ENCODE results near the gene RNF207.
A peak's percentile ranks its signal among the peaks of the same experiment; 100 is the strongest.

RNF207 gene

GRCh38 chr1:6175411-6175828, 30.5 kb upstream of the RNF207 start:
- H3K27me3 ChIP-seq (ENCODE audit: control insufficient read depth in 1 of 2, insufficient read depth in 2 of 2, low read length in 2 of 2), result peaks cover 28 to 41% of the 10 kb centered on the region in 2 donors
- H3K4me3 ChIP-seq (ENCODE audit: low read length in 2 of 2), result no peak overlapping the region
- no peaks in the 10 kb centered on the region for H3K36me3 ChIP-seq (ENCODE audit: control insufficient read depth in 2 of 2, insufficient read depth in 2 of 2, low read length in 2 of 2)
- H3K4me1 ChIP-seq (ENCODE audit: control insufficient read depth, insufficient read depth, low read length), result peaks cover 15% of the 10 kb centered on the region
- H3K27ac ChIP-seq (ENCODE audit: low read length), result no peak overlapping the region
- no peaks in the 10 kb centered on the region for H3K9me3 ChIP-seq (ENCODE audit: control insufficient read depth in 2 of 2, low read length in 2 of 2)
- no peak overlapping the region for H3K9ac ChIP-seq (ENCODE audit: low read length in 2 of 2)

- peaks cover 16% of the 10 kb centered on the region for H3K4me1 ChIP-seq (ENCODE audit: control insufficient read depth, insufficient read depth, low read length)
- no peak overlapping the region for H3K27ac ChIP-seq (ENCODE audit: low read length)
- H3K9me3 ChIP-seq (ENCODE audit: control insufficient read depth in 2 of 2, low read length in 2 of 2), result no peaks in the 10 kb centered on the region
- H3K9ac ChIP-seq (ENCODE audit: low read length in 2 of 2), result no peak overlapping the region
- H3K27me3 ChIP-seq (ENCODE audit: control insufficient read depth in 1 of 2, insufficient read depth in 2 of 2, low read length in 2 of 2), result peaks cover 27 to 41% of the 10 kb centered on the region in 2 donors
- H3K36me3 ChIP-seq (ENCODE audit: control insufficient read depth in 2 of 2, insufficient read depth in 2 of 2, low read length in 2 of 2), result no peaks in the 10 kb centered on the region
- no peak overlapping the region for H3K4me3 ChIP-seq (ENCODE audit: low read length in 2 of 2)
Measured at GRCh38 chr1:6176779-6177178, 29.1 kb upstream of the RNF207 start.

- Histone ChIP-seq H3K4me1 (ENCODE audit: control insufficient read depth, insufficient read depth, low read length) (peaks cover 16% of the 10 kb centered on the region), H3K9me3 (ENCODE audit: control insufficient read depth in 2 of 2, low read length in 2 of 2) (no peaks in the 10 kb centered on the region), H3K36me3 (ENCODE audit: control insufficient read depth in 2 of 2, insufficient read depth in 2 of 2, low read length in 2 of 2) (no peaks in the 10 kb centered on the region), H3K9ac (ENCODE audit: low read length in 2 of 2) (no peak overlapping the region), H3K27ac (ENCODE audit: low read length) (no peak overlapping the region), H3K27me3 (ENCODE audit: control insufficient read depth in 1 of 2, insufficient read depth in 2 of 2, low read length in 2 of 2) (peaks cover 25 to 33% of the 10 kb centered on the region in 2 donors), H3K4me3 (ENCODE audit: low read length in 2 of 2) (no peak overlapping the region)
Measured at GRCh38 chr1:6177681-6178380, 28.1 kb upstream of the RNF207 start.

GRCh38 chr1:6178751-6179563, 27.0 kb upstream of the RNF207 start:
- H3K27me3 ChIP-seq (ENCODE audit: control insufficient read depth in 1 of 2, insufficient read depth in 2 of 2, low read length in 2 of 2), result peaks cover 25 to 33% of the 10 kb centered on the region in 2 donors
- no peaks in the 10 kb centered on the region for H3K36me3 ChIP-seq (ENCODE audit: control insufficient read depth in 2 of 2, insufficient read depth in 2 of 2, low read length in 2 of 2)
- H3K9ac ChIP-seq (ENCODE audit: low read length in 2 of 2), result no peak overlapping the region
- peaks cover 16% of the 10 kb centered on the region for H3K4me1 ChIP-seq (ENCODE audit: control insufficient read depth, insufficient read depth, low read length)
- H3K4me3 ChIP-seq (ENCODE audit: low read length in 2 of 2), result peak overlapping the region in 1 of 2 donors; percentile 69
- no peaks in the 10 kb centered on the region for H3K9me3 ChIP-seq (ENCODE audit: control insufficient read depth in 2 of 2, low read length in 2 of 2)
- H3K27ac ChIP-seq (ENCODE audit: low read length), result no peak overlapping the region

GRCh38 chr1:6179564-6180175, 26.2 kb upstream of the RNF207 start:
- H3K4me1 ChIP-seq (ENCODE audit: control insufficient read depth, insufficient read depth, low read length), result peaks cover 18% of the 10 kb centered on the region
- no peaks in the 10 kb centered on the region for H3K9me3 ChIP-seq (ENCODE audit: control insufficient read depth in 2 of 2, low read length in 2 of 2)
- H3K36me3 ChIP-seq (ENCODE audit: control insufficient read depth in 2 of 2, insufficient read depth in 2 of 2, low read length in 2 of 2), result peaks cover 0 to 2% of the 10 kb centered on the region in 2 donors
- H3K27me3 ChIP-seq (ENCODE audit: control insufficient read depth in 1 of 2, insufficient read depth in 2 of 2, low read length in 2 of 2), result peaks cover 25 to 33% of the 10 kb centered on the region in 2 donors
- H3K27ac ChIP-seq (ENCODE audit: low read length), result no peak overlapping the region
- peak overlapping the region in 1 of 2 donors; percentile 69 for H3K4me3 ChIP-seq (ENCODE audit: low read length in 2 of 2)
- H3K9ac ChIP-seq (ENCODE audit: low read length in 2 of 2), result no peak overlapping the region

- H3K27ac ChIP-seq (ENCODE audit: low read length), result peak within 1 kb of the TSS; percentile 24
- H3K9ac ChIP-seq (ENCODE audit: low read length in 2 of 2), result no peak within 1 kb of the TSS
Measured at GRCh38 chr1:6180268-6180706, 25.6 kb upstream of the RNF207 start, which contains the start of gene CHD5. TSS of gene CHD5 (minus strand) at chr1:6180321. CDS start at chr1:6180023, 298 bp downstream.

GRCh38 chr1:6180707-6181311, 25.1 kb upstream of the RNF207 start:
- H3K36me3 ChIP-seq (ENCODE audit: control insufficient read depth in 2 of 2, insufficient read depth in 2 of 2, low read length in 2 of 2), result peaks cover under 1 to 8% of the 10 kb centered on the region in 2 donors
- no peaks in the 10 kb centered on the region for H3K9me3 ChIP-seq (ENCODE audit: control insufficient read depth in 2 of 2, low read length in 2 of 2)
- H3K4me3 ChIP-seq (ENCODE audit: low read length in 2 of 2), result peak overlapping the region in 1 of 2 donors; percentile 15
- peaks cover 23% of the 10 kb centered on the region for H3K4me1 ChIP-seq (ENCODE audit: control insufficient read depth, insufficient read depth, low read length)
- H3K9ac ChIP-seq (ENCODE audit: low read length in 2 of 2), result no peak overlapping the region
- H3K27ac ChIP-seq (ENCODE audit: low read length), result peak overlapping the region; percentile 24
- peaks cover 20 to 33% of the 10 kb centered on the region in 2 donors for H3K27me3 ChIP-seq (ENCODE audit: control insufficient read depth in 1 of 2, insufficient read depth in 2 of 2, low read length in 2 of 2)

More at GRCh38 chr1:6180268-6180706, 25.6 kb upstream of the RNF207 start, which contains the start of gene CHD5:
- Histone ChIP-seq H3K36me3 (ENCODE audit: control insufficient read depth in 2 of 2, insufficient read depth in 2 of 2, low read length in 2 of 2) (peaks cover 0 to 2% of the 10 kb centered on the region in 2 donors), H3K4me3 (ENCODE audit: low read length in 2 of 2) (peak within 1 kb of the TSS in 1 of 2 donors; percentile 69), H3K27me3 (ENCODE audit: control insufficient read depth in 1 of 2, insufficient read depth in 2 of 2, low read length in 2 of 2) (peaks cover 25 to 33% of the 10 kb centered on the region in 2 donors), H3K9me3 (ENCODE audit: control insufficient read depth in 2 of 2, low read length in 2 of 2) (no peaks in the 10 kb centered on the region), H3K4me1 (ENCODE audit: control insufficient read depth, insufficient read depth, low read length) (peaks cover 18% of the 10 kb centered on the region)

- peak overlapping the region in 1 of 2 donors; percentile 15 for H3K4me3 ChIP-seq (ENCODE audit: low read length in 2 of 2)
- H3K36me3 ChIP-seq (ENCODE audit: control insufficient read depth in 2 of 2, insufficient read depth in 2 of 2, low read length in 2 of 2), result peaks cover 3 to 9% of the 10 kb centered on the region in 2 donors
- H3K27ac ChIP-seq (ENCODE audit: low read length), result peak overlapping the region; percentile 24
- H3K9me3 ChIP-seq (ENCODE audit: control insufficient read depth in 2 of 2, low read length in 2 of 2), result no peaks in the 10 kb centered on the region
- H3K27me3 ChIP-seq (ENCODE audit: control insufficient read depth in 1 of 2, insufficient read depth in 2 of 2, low read length in 2 of 2), result peaks cover 19 to 31% of the 10 kb centered on the region in 2 donors
- H3K4me1 ChIP-seq (ENCODE audit: control insufficient read depth, insufficient read depth, low read length), result peaks cover 23% of the 10 kb centered on the region
- H3K9ac ChIP-seq (ENCODE audit: low read length in 2 of 2), result no peak overlapping the region
Measured at GRCh38 chr1:6181347-6181770, 24.6 kb upstream of the RNF207 start.

GRCh38 chr1:6183520-6183989, 22.4 kb upstream of the RNF207 start:
- Histone ChIP-seq H3K4me3 (ENCODE audit: low read length in 2 of 2) (no peak overlapping the region), H3K4me1 (ENCODE audit: control insufficient read depth, insufficient read depth, low read length) (peaks cover 20% of the 10 kb centered on the region), H3K27me3 (ENCODE audit: control insufficient read depth in 1 of 2, insufficient read depth in 2 of 2, low read length in 2 of 2) (peaks cover 5 to 9% of the 10 kb centered on the region in 2 donors), H3K36me3 (ENCODE audit: control insufficient read depth in 2 of 2, insufficient read depth in 2 of 2, low read length in 2 of 2) (peaks cover 3 to 9% of the 10 kb centered on the region in 2 donors), H3K9me3 (ENCODE audit: control insufficient read depth in 2 of 2, low read length in 2 of 2) (no peaks in the 10 kb centered on the region), H3K9ac (ENCODE audit: low read length in 2 of 2) (no peak overlapping the region), H3K27ac (ENCODE audit: low read length) (no peak overlapping the region)

Measured in stomach smooth muscle (tissue), 2 donors.